GM19467 (cell line): ENCODE measurements around the gene STON2.
"Not testable (repeated sequence)": the region's sequence is repeated elsewhere in the genome, so short reads cannot be mapped to it uniquely, and the experiment has no call there.

Experiments used
- ATAC-seq: cut with Tn5 transposase; IDR thresholded peaks from one replicate; pipeline ENCODE4 v1.9.1; 2021; ENCODE audit warnings: mild to moderate bottlenecking, moderate library complexity; ENCODE audit not compliant: unreplicated experiment

STON2 gene

GRCh38 chr14:81386290-81386745 lies 13.8 kb downstream of the STON2 start:
- ATAC-seq = no peak

GRCh38 chr14:81385886-81386285 lies 14.2 kb downstream of the STON2 start:
- ATAC-seq = no peak

- no peak for ATAC-seq
These were observed 14.7 kb downstream of the STON2 start for GRCh38 chr14:81385419-81385818.

- ATAC-seq = no peak
These were observed 15.2 kb downstream of the STON2 start for GRCh38 chr14:81384900-81385299.

GRCh38 chr14:81382517-81383225 lies 17.5 kb downstream of the STON2 start:
- no peak for ATAC-seq

- ATAC-seq = not testable (repeated sequence)
These were observed 20.1 kb downstream of the STON2 start for GRCh38 chr14:81380009-81380408.

GRCh38 chr14:81371802-81372201 lies 28.3 kb downstream of the STON2 start:
- ATAC-seq = no peak

GRCh38 chr14:81367563-81367962 lies 32.6 kb downstream of the STON2 start:
- ATAC-seq = no peak

GRCh38 chr14:81366884-81367283 lies 33.2 kb downstream of the STON2 start:
- ATAC-seq = no peak

GRCh38 chr14:81366214-81366613 lies 33.9 kb downstream of the STON2 start:
- ATAC-seq = no peak

GRCh38 chr14:81363746-81364378 lies 36.3 kb downstream of the STON2 start:
- no peak for ATAC-seq

- ATAC-seq = no peak
These were observed 46.3 kb downstream of the STON2 start for GRCh38 chr14:81353691-81354323.

GRCh38 chr14:81352413-81352812 lies 47.7 kb downstream of the STON2 start:
- no peak for ATAC-seq

GRCh38 chr14:81351205-81351604 lies 48.9 kb downstream of the STON2 start:
- no peak for ATAC-seq

- ATAC-seq = no peak
These were observed 49.6 kb downstream of the STON2 start for GRCh38 chr14:81350344-81351130.

- ATAC-seq = no peak
These were observed 52.1 kb downstream of the STON2 start for GRCh38 chr14:81348061-81348460.

GRCh38 chr14:81345781-81346180 lies 54.3 kb downstream of the STON2 start:
- ATAC-seq = no peak

GRCh38 chr14:81344481-81345160 lies 55.5 kb downstream of the STON2 start:
- ATAC-seq = no peak

GRCh38 chr14:81343701-81344100 lies 56.4 kb downstream of the STON2 start:
- ATAC-seq = no peak

GRCh38 chr14:81342850-81343580 lies 57.1 kb downstream of the STON2 start:
- no peak for ATAC-seq
